ENCODE measurements around the gene PRADC1.
"Not testable (repeated sequence)": the region's sequence is repeated elsewhere in the genome, so short reads cannot be mapped to it uniquely, and the experiment has no call there.

PRADC1 gene

GRCh38 chr2:73200281-73200680 is 32.8 kb downstream of the PRADC1 start:
- not testable (repeated sequence) for DNase-seq

DNA sequence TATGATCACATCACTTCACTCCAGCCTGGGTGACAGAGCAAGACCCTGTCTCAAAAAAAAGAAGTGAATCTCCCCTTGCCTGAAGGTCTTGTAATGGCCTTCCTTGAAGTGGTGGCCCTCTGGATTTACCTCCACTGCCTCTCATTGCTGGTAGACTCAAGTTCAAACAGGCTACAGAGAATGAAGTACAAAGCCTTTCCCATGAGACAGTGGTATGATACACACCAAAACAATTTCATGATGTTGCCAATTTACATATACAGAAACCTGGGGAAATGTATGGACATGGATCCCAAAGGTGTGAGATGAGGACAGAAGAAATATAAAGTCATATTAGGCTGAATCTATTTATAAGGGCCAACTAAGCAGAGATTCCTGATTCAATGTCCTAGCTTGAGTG is 35.5 kb downstream of the PRADC1 start:
- no peak for DNase-seq

DNA sequence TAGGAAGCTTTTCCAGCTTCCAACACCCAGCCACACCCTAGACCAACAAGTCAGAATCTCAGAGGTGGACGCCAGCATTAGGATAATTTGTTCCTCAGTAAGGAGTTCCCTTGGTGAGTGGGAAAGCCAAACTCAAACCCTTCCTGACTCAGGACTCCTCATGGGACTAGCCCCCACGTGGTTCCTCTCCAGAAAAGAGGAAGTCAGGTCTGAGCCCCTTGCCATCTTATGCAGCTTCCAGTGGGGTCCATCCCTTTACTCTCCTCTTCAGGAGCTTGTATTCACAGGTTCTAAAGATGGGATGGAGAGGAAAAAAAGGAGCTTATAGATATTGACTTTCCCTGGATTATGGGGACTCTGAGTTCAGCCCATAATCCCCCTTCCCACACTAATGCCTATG is 45.5 kb downstream of the PRADC1 start:
- DNase-seq, result no peak

GRCh38 chr2:73185965-73186364 is 47.1 kb downstream of the PRADC1 start:
- no peak for DNase-seq
